NCI-H2171 treated with DMSO at 0.1 percent for 48 hours (cell line): ENCODE results near the gene GH1.
"Not testable (repeated sequence)": the region's sequence is repeated elsewhere in the genome, so short reads cannot be mapped to it uniquely, and the experiment has no call there.

ENCODE experiments used
- DNase-seq: peaks from one replicate; lab custom pipeline; 2025; lab: John Stamatoyannopoulos, UW

GH1 gene

DNA sequence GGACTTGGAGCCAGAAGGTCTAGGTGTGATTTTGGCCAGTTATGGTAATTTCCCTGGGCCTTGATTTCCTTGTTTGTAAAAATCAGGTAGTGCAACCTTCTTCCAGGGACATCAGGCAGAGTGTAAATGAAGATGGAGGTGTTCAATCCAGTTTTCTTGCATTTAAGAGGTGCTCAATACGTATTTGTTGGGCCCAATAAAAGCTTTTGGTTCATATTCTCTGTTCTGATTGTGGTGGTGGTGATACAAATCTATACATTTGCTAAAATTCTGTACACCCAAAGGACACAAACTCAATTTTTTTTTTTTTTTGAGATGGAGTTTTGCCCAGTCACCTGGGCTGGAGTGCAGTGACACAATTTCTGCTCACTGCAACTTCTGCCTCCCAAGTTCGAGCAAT lies 7.5 kb upstream of the GH1 start:
- no peak for DNase-seq

- no peak for DNase-seq
These were observed 7.0 kb upstream of the GH1 start for GRCh38 chr17:63925615-63926014.

DNA sequence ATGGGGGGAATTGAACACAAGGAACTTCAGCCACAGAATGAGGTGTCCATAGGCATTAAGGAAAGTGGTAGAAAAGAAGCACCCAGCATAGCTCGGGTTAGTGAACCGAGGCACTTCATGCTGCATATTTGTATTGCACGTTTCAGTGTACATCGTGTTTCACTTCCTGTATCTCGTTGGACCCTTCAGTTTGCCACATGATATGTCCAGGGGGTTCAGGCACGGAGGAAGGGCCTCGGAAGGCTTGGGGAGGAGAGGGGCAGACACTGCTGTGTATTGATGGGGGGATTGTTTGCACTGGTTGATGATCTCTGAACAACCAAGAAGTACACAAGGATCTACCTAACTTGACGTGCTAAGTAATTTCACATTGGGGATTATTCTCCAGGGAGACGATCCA lies 3.8 kb upstream of the GH1 start:
- DNase-seq, result not testable (repeated sequence)

DNA sequence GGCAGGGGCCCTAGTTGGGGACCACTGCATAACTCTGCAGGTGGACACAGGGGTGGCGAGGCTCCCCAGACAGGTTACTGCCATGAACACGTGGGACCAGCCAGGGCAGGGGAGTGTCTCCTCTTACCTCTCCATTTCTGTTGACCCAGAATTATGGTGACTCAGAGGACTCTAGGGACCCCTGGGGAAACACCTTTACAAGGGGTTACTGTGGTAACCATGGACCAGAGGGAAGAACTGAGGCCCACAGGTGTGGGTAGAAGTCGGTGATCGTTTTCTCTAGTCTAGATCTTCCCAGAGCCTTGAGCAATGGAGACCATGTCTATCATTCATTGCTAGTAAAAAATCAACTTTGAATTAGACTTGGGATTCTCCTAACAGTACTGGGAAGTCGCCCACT lies 2.1 kb upstream of the GH1 start:
- not testable (repeated sequence) for DNase-seq

DNA sequence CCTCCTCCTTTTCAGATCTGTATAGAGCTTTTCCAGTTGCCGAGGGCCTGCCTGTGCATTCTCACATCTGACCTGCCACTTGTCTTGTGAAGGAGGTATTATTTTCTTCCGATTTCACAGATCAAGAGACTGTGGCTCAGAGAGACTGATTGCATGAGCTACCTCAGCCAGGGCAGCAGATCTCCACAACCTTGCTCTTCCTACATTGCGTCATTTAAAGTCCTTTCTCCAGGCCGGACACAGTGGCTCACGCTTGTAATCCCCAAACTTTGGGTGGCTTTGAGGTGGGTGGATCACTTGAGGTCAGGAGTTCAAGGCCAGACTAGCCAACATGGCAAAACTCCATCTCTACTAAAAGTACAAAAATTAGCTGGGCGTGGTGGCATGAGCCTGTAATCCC lies 1.4 kb upstream of the GH1 start:
- not testable (repeated sequence) for DNase-seq

- DNase-seq, result peak; percentile 14
These were observed 678 bp upstream of the GH1 start for GRCh38 chr17:63919311-63919723.

- DNase-seq, result no peak
These were observed 334 bp downstream of the GH1 start for GRCh38 chr17:63918305-63918704.

- no peak for DNase-seq
These were observed 993 bp downstream of the GH1 start for GRCh38 chr17:63917646-63918045.

- not testable (repeated sequence) for DNase-seq
These were observed 1.4 kb downstream of the GH1 start for GRCh38 chr17:63917206-63917605.

DNA sequence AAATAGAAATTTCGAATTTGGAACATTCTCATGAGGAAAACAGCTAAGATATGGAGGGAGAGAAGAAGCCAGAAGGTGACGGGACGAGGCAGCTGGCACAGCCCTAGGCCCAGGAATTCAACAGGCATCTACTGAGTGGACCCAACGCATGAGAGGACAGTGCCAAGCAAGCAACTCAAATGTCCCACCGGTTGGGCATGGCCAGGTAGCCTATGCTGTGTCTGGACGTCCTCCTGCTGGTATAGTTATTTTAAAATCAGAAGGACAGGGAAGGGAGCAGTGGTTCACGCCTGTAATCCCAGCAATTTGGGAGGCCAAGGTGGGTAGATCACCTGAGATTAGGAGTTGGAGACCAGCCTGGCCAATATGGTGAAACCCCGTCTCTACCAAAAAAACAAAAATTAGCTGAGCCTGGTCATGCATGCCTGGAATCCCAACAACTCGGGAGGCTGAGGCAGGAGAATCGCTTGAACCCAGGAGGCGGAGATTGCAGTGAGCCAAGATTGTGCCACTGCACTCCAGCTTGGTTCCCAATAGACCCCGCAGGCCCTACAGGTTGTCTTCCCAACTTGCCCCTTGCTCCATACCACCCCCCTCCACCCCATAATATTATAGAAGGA lies 2.0 kb downstream of the GH1 start:
- DNase-seq, result no peak

GRCh38 chr17:63915753-63916152 lies 2.9 kb downstream of the GH1 start:
- DNase-seq, result not testable (repeated sequence)

GRCh38 chr17:63914471-63914870 lies 4.2 kb downstream of the GH1 start:
- DNase-seq, result no peak

GRCh38 chr17:63911657-63912100 lies 7.0 kb downstream of the GH1 start:
- DNase-seq, result peak; percentile 12

DNA sequence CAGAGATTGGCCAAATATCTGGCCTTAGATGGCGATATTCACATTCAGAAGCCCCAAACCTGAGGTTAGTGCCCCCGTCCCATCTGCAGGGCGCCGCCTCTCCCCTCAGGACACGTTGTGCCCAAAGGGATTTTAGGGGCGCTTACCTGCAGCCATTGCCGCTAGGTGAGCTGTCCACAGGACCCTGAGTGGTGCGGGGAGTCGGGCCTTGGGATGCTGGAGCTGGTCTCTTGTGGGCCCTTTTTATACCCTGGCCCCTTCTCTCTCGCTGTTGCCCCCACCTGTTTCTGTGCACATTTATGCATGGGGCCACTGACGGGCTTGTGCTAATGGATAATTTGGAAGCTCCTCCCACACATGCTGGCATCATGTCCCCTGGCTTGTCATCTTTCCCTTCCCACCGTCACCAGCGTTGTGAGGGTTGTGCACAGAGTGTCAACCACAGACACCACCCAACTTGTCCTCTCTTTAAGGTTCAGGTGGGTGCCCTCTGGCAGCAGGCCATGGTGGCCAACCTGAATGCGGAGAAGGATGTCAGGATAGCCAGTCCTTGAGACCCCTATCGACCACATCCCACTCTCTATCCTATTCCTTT lies 7.5 kb downstream of the GH1 start, which contains the start of gene CSHL1:
Gene CSHL1 (minus strand): TSS at position 218 of the 595 bp plus-strand sequence. CDS start 62 bp downstream, at position 156.
- DNase-seq, result no peak

GRCh38 chr17:63910096-63910495 lies 8.5 kb downstream of the GH1 start:
- no peak for DNase-seq

DNA sequence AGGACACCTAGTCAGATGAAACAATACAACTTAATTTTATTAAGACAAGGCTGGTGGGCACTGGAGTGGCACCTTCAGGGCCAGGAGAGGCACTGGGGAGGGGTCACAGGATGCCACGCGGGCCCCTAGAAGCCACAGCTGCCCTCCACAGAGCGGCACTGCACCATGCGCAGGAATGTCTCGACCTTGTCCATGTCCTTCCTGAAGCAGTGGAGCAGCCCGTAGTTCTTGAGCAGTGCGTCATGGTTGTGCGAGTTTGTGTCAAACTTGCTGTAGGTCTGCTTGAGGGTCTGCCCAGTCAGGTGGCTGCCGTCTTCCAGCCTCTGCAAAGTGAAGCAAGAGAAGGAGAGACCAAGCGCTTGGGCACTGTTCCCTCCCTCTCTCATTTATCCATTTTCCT lies 9.1 kb downstream of the GH1 start:
- DNase-seq, result not testable (repeated sequence)

- DNase-seq, result not testable (repeated sequence)
These were observed 11.4 kb downstream of the GH1 start for GRCh38 chr17:63907161-63907778.

DNA sequence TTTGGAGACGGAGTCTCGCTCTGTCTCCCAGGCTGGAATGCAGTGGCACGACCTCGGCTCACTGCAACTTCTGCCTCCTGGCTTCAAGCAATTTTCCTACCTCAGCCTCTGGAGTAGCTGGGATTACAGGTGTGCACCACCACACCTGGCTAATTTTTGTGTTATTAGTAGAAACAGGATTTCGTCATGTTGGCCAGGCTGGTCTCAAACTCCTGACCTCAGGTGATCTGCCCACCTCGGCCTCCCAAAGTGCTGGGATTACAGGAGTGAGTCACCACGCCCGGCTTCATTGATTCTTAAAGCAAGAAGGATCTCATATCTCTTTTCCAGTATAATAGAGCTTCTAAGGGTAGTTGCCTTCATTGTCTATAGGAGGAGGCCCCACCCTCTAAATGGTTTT lies 13.8 kb downstream of the GH1 start:
- DNase-seq, result not testable (repeated sequence)

GRCh38 chr17:63903787-63904201 lies 14.8 kb downstream of the GH1 start:
- peak; percentile 27 for DNase-seq

GRCh38 chr17:63901971-63902370 lies 16.7 kb downstream of the GH1 start:
- DNase-seq, result peak; percentile 85

DNA sequence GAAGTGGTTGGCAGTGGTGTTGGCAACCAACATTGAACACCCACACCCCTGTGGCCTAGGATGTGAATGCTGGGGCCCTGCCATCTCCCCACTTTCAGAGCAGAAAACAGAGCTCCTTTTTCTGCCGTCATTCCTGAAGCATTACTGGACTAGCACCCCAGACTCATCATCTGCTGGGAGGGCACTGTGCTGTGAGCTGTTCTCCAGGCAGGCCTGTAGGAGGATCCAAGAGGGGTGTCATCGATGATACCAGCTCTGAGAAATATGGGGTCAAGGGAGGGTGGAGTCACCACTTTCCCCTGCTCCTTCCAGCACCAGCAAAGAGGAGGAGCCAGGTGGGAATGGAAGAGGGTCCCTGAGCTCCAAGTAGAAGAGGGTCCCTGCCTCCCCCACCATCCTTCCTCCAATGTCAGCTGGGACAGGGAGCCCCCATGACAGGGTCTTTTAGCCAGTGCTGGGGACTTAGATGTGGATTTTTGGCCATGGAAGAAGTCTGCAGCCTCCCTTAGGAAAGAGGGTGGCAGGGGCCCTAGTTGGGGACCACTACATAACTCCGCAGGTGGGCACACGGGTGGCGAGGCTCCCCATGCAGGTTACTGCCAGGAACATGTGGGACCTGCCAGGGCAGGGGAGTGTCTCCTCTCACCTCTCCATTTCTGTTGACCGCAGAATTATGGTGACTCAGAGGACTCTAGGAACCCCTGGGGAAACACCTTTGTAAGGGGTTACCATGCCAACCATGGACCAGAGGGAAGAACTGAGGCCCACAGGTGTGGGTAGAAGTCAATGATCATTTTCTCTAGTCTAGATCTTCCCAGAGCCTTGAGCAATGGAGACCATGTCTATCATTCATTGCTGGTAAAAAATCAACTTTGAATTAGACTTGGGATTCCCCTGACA lies 19.5 kb downstream of the GH1 start:
- DNase-seq, result not testable (repeated sequence)
